NB4 (cell line): ENCODE measurements around the gene TTBK2.

Source experiments
- DNase-seq: peaks from one replicate; pipeline ENCODE4 v3.0.0; 2010; ENCODE audit warnings: low read depth
- H3K4me3 ChIP-seq: one replicate; pipeline ENCODE4 v1.5.1; 2011; ENCODE audit warnings: mild to moderate bottlenecking, low read depth, low read length, moderate library complexity
- CTCF ChIP-seq: IDR thresholded peaks from one replicate; pipeline ENCODE4 v1.5.1; 2012; ENCODE audit warnings: low read depth, low read length
- MYC ChIP-seq: IDR thresholded peaks from 2 replicates; pipeline ENCODE4 v1.6.1; 2011; ENCODE audit warnings: low read depth, low read length
- POLR2A ChIP-seq: IDR thresholded peaks from 2 replicates; pipeline ENCODE4 v1.6.1; 2011; ENCODE audit warnings: mild to moderate bottlenecking; ENCODE audit not compliant: insufficient read length; ENCODE audit errors: extremely low read depth
- TF ChIP-seq, protein P1 (sequence below): IDR thresholded peaks from 2 replicates; pipeline ENCODE4 v1.6.1; 2011; ENCODE audit warnings: low read depth, low read length

The TTBK2 gene

GRCh38 chr15:42733027-42733426 is 187.6 kb downstream of the TTBK2 start:
- no peak for TF ChIP-seq CTCF
- TF ChIP-seq, protein P1, sequence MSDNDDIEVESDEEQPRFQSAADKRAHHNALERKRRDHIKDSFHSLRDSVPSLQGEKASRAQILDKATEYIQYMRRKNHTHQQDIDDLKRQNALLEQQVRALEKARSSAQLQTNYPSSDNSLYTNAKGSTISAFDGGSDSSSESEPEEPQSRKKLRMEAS: no peak
- no peak for TF ChIP-seq MYC
- TF ChIP-seq POLR2A: no peak

DNA sequence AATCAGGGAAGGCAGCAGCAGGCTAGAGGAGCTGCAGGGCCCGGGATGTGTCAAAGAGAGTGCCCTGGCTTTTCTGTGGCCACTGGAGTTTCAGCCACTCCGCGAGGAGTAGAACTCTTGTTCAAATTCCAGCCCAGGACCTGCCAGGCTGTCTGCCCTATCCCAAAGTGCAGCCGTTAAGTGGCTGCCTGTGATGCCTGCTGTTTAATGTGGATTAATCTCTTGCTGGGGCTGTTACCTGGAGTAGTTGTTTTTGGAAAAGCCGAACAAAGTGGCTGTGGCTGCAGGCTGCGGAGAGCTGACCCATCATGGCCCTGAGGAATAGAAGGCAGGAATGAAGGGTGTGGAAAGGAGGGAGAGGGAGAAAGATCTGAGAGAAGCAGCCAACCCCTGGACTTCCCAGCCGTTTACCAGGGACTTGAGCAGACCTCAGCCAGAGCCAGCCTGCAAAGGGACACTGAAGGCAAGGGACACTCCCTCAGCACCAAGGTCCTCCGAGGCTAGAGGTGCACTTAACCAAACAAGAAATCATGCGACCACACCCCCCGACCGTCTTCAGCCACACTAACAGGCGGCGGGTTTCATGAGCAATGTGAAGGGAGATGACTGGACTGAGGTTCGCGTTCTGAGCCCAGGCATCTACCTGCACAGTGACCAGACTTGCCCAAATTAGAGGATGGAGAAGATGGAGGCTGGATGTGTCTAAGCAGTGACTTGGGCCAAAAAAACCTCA is 188.3 kb downstream of the TTBK2 start:
- no peak overlapping the region for H3K4me3 ChIP-seq
- DNase-seq: no peak
- TF ChIP-seq, protein P1: no peak
- no peak for TF ChIP-seq MYC
- no peak for TF ChIP-seq POLR2A
- TF ChIP-seq CTCF: no peak

More at GRCh38 chr15:42733027-42733426, 187.6 kb downstream of the TTBK2 start:
- no peak for DNase-seq
- H3K4me3 ChIP-seq: no peak overlapping the region

GRCh38 chr15:42731461-42731860 is 189.1 kb downstream of the TTBK2 start:
- no peak overlapping the region for H3K4me3 ChIP-seq
- no peak for TF ChIP-seq MYC
- TF ChIP-seq POLR2A: no peak
- TF ChIP-seq, protein P1: no peak
- DNase-seq: no peak

- no peak overlapping the region for H3K4me3 ChIP-seq
- TF ChIP-seq CTCF (no peak), MYC (no peak), POLR2A (no peak)
- TF ChIP-seq, protein P1: no peak
- no peak for DNase-seq
Measured at GRCh38 chr15:42730536-42730935, 190.0 kb downstream of the TTBK2 start.

- peak; percentile 51 for DNase-seq
- no peak overlapping the region for H3K4me3 ChIP-seq
- TF ChIP-seq POLR2A: no peak
- TF ChIP-seq CTCF: no peak
- TF ChIP-seq, protein P1: no peak
- TF ChIP-seq MYC: no peak
Measured at GRCh38 chr15:42730135-42730534, 190.4 kb downstream of the TTBK2 start.

GRCh38 chr15:42729409-42729808 is 191.2 kb downstream of the TTBK2 start:
- TF ChIP-seq MYC (no peak), CTCF (no peak), POLR2A (no peak)
- TF ChIP-seq, protein P1: no peak
- H3K4me3 ChIP-seq: no peak overlapping the region
- no peak for DNase-seq
